GM12874 (cell line): Measurements from ENCODE around the gene GALNT10.

ENCODE experiments used
- TF ChIP-seq, protein P1 (sequence below): IDR thresholded peaks from 2 replicates; pipeline ENCODE4 v1.5.1; 2011; ENCODE audit warnings: low read depth, mild to moderate bottlenecking, control low read depth, low read length, moderate library complexity; ENCODE audit not compliant: insufficient read depth

Gene GALNT10

DNA sequence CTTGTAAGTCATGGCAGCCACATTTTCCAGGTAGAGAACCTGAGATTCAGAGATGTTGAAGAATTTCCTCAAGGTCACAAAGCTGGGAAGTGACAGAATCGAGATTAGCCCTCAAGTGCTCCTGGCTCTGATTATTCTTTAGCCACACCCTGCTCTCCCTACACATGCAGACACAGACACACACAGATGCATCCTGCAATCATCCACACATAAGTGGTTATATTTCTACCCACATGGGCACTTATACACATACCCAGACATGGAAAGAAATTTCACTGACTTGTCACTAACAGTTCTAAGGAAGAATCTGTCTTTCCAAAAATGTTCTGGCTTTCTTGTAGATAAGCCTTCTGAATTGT lies 32.2 kb upstream of the GALNT10 start:
- TF ChIP-seq, protein P1, sequence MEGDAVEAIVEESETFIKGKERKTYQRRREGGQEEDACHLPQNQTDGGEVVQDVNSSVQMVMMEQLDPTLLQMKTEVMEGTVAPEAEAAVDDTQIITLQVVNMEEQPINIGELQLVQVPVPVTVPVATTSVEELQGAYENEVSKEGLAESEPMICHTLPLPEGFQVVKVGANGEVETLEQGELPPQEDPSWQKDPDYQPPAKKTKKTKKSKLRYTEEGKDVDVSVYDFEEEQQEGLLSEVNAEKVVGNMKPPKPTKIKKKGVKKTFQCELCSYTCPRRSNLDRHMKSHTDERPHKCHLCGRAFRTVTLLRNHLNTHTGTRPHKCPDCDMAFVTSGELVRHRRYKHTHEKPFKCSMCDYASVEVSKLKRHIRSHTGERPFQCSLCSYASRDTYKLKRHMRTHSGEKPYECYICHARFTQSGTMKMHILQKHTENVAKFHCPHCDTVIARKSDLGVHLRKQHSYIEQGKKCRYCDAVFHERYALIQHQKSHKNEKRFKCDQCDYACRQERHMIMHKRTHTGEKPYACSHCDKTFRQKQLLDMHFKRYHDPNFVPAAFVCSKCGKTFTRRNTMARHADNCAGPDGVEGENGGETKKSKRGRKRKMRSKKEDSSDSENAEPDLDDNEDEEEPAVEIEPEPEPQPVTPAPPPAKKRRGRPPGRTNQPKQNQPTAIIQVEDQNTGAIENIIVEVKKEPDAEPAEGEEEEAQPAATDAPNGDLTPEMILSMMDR = no peak

DNA sequence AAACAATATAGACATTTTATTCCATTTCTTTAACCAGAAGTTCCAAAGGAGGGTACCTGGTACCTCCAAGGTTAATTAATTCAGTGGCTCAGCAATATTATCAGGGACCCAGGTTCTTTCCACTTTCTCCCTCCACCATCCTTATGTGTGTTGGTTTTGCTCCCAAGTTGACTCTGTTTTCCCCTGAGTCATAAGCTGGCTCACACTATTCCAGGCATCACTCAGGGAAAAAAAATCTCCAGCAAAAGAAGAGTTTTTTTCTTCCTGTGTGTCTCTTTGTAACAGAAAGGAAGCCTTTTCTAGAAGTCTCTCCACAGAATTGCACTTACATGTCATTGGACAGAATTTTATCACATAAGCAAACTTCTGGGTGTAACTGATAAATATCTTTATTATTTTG lies 31.2 kb upstream of the GALNT10 start:
- TF ChIP-seq, protein P1 = no peak

DNA sequence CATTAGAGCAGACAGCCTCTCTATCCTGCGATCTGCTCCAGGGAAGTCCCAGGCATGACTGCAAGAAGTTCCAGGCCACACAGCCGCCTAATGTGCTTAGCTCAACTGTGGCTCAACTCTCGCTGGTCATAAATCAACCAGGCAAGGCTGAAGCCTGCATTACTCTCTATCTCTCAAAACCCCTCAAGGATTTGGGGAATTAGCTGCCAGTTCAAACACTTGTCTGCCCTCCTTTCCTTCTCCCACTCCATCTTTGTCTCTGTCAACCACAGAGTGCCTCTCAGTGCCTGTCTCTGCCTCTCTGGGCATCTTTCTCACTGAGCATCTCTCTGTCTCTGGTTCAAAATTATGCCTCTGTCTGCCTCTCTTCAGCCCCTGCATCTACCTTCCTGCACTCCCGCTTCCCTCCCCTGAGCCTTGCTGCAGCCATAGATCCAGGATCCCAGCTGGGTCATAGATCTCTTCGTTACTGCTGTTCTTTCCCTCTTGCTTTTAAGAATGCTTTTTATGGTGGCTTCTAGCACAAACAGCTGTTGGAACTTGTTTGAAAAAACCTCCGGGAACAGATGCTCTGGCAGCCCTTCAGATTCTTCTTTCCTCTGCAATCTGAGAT lies 27.9 kb upstream of the GALNT10 start:
- TF ChIP-seq, protein P1 = no peak

DNA sequence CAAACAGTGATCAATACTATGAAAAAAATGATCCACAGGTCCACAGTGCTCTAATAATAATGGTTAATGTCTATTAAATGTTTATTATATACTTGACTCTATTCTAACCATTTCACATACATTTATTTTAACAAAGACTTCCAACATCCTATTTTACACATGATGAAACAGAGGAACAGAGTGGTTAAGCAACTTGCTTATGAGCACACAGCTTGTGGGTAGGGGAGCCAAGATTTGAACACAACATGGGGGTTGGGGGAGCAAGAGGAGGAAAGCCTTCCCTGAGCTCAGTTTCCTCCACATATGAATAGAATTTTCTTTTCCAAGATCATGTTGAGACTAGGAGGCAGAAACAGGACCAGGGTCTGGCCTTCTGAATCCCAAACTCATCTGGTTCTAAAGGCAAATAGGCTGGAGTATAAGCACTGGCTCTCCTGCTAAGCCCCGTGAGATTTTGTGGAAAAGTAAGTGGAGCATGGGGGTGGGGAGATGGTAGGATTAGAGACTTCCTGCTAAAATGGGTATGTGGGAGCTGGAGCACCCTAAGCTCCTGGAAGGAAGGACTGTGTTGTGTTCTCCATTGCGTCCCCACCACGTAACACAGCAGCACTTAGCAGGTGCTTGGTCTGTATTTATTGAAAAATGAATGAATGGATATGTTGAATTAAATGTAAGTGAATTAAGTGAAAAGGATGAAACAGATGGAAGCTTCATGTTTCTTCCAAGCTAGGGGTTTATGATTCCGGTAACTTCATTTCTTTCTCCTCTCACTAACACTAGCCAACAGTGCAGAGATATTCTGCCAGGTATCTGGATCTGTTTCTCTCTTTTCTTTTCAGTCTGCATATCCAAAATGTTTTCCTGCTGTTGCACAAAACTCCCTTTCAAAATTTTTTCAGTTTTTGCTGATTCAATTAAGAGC lies 26.9 kb upstream of the GALNT10 start:
- TF ChIP-seq, protein P1 = no peak

DNA sequence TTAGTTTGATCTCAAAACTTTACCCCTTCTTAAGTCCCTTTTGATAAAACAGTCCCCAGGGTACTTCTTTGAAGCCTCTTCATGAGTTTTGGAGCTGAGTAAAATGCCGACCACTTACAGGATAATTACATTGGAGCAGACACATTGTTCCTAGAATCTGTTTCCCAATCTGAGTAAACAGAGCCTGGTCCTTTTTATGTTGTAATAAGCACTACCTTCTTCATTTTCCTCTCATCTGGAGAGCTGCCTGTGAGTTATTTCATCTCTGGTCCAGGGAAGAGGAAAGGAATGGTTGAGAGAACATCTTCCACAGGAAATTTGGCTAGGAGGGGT lies 26.3 kb upstream of the GALNT10 start:
- TF ChIP-seq, protein P1 = no peak

DNA sequence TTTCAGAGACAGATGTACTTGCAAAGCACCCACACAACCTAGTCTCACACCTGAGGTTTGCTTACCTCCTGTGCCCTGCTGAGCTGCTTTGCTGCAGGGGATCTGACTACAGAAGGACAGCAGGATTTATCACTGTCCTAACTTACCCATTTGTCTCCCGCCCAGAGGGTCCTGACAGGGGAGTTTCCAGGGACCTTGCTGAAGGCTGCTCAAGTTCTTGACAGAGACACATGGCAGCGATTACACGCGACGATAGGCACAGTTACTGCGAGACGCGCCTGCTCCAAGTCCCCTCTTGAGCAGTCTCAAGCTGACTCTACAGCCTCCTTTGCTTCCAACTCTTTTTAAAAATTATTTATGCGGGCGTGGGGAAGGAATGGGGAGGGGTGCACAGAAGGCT lies 24.6 kb upstream of the GALNT10 start:
- TF ChIP-seq, protein P1 = no peak

DNA sequence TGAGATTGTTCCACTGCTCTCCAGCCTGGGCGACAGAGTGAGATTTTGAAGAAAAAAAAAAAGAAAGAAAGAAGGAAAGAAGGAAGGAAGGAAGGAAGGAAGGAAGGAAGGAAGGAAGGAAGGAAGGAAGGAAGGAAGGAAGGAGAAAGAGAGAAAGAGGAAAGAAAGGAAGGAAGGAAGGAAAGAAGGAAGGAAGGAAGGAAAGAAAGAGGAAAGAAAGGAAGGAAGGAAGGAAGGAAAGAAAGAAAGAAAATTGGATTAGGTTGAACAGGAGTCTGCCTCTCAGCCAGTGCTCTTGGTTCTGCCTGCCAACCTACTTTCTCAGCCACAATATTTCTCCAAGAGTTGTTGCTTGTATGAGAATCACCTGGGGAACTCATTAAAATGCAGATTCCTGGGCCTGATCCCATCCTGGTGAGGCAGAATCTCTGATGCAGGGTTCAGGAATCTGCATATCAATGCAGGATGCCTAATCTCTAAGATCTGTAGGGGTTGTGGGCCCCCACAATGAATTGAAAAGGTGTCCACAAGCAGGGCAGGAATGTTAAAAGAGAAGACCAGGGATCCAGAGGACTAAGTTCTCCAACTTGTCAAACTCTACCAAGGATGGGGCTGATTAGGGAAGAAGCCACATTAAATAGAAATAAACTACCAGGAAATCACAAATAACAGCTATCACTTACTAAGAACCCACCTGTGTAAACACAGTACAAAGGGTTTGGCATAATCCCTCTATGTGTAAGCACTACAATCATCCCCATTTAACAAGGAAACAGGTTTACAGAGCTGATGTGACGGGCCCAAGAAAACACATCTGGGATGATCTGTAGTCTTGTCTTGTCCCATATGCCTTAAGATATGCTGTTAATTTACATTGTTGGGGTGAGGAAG lies 23.4 kb upstream of the GALNT10 start:
- TF ChIP-seq, protein P1 = no peak
